Ovary (tissue), 9 donors: Measurements from ENCODE around the gene GTPBP10. TPM values are rescaled to one million over a fixed set of nuclear protein-coding genes. Genes with fewer than 3 reads are reported as not detected.

Experiments used
- DNase-seq, 5 donors: peaks; one replicate each; pipeline ENCODE4 v3.0.0-alpha.2; 2019 to 2020
- H3K27ac ChIP-seq, 2 donors: fragments of 200-600 bp; one replicate each; pipeline versions ENCODE4 v1.5.1 to v1.8.0; 2019 to 2022
- H3K27me3 ChIP-seq: fragments of 200-600 bp; one replicate; pipeline ENCODE4 v1.8.0; 2022
- H3K36me3 ChIP-seq: fragments of 200-600 bp; sonication (generic); one replicate; pipeline ENCODE4 v1.5.1; 2019
- H3K4me1 ChIP-seq: one replicate; pipeline ENCODE4 v1.8.1; 2013; ENCODE audit warnings: mild to moderate bottlenecking, moderate library complexity; ENCODE audit not compliant: insufficient read depth
- H3K4me3 ChIP-seq: fragments of 200-600 bp; sonication (generic); one replicate; pipeline ENCODE4 v1.5.1; 2017
- H3K9me3 ChIP-seq, 2 donors: fragments of 200-600 bp in 1 of 2; sonication (generic) in 1 of 2; one replicate each; pipeline versions ENCODE4 v1.5.1 to v1.8.1; 2013 to 2019; ENCODE audit warnings: mild to moderate bottlenecking in 1 of 2, moderate library complexity in 1 of 2
- EP300 ChIP-seq: sonication (generic); formaldehyde crosslinking; IDR thresholded peaks from one replicate; pipeline ENCODE4 v1.6.1; 2017; ENCODE audit warnings: antibody characterized with exemption
- POLR2A ChIP-seq: fragments of 450-650 bp; IDR thresholded peaks from one replicate; pipeline ENCODE4 v1.6.1; 2017; ENCODE audit warnings: antibody characterized with exemption, mild to moderate bottlenecking, moderate library complexity
- WGBS, 3 donors: extraction: QIAGEN DNeasy Blood & Tissue Kit in 1 of 3; methylation state at CpG; one replicate each; pipeline versions ENCODE4 v1.1.5 to v1.1.7; 2013 to 2017; 5-methylcytosine and 5-hydroxymethylcytosine counted together
- intact Hi-C, 4 donors: fragments of 100-400 bp; cut with DNase I; formaldehyde crosslinking; loops; one replicate each; pipeline versions ENCODE4 v1.11.0 to v1.15.1; 2022 to 2023
- polyA plus RNA-seq, 2 donors: library from polyadenylated mRNA; stranded (reverse); fragments of 200-250 nt in 1 of 2; fragments of 350-450 nt in 1 of 2; fragmentation: Illumina TruSeq in 1 of 2; extraction: RNeasy Lipid Tissue Mini Kit (QIAGEN cat#74804) in 1 of 2; gene quantifications; one replicate each; pipeline ENCODE4 v1.2.3, GENCODE V29; 2013 to 2014
- total RNA-seq, 7 donors: library from RNA; depleted of rRNA in 2 of 7; stranded (reverse); fragments of >200 nt in 2 of 7; fragmentation: NEBNext Ultra II Directional in 3 of 7; extraction: Animal tissue kit (Norgen Biotek cat#: 25700) in 3 of 7; gene quantifications; one replicate each; pipeline versions ENCODE4 v1.1.0 to v1.2.4, GENCODE V29; 2016 to 2023
- TF ChIP-seq, protein P1 (sequence below), 3 donors: fragments of 450-650 bp in 2 of 3; fragments of 200-600 bp in 1 of 3; IDR thresholded peaks; one replicate each; pipeline versions ENCODE4 v1.5.1 to v1.8.0; 2016 to 2022; ENCODE audit warnings: antibody characterized with exemption in 3 of 3, mild to moderate bottlenecking in 1 of 3
- donor health status: DM: no; HTN: no; CAD: no; lungs with moderate emphysema.
- donor health status: DM: no; HTN: no; CAD: no.
- donor health status: Bipolar disorder and iron deficiency.
- donor health status: DM: yes; HTN: yes; CAD: no.
- donor health status: DM: no; HTN: no; CAD: no.
- donor health status: DM: yes; HTN: yes; CAD: no.

GTPBP10 gene
- total and polyA plus RNA-seq, 9 donors: 7.7 to 36.6 (median 23.0) TPM

GRCh38 chr7:90430614-90431460, 84.3 kb downstream of the GTPBP10 start:
- no peak overlapping the region for H3K4me3 ChIP-seq
- 89 to 94% (median 92%) methylated on average over 6 of the region's 6 CpGs for WGBS, 3 donors
- no peaks in the 10 kb centered on the region for H3K36me3 ChIP-seq
- no peak overlapping the region for H3K27ac ChIP-seq
- no peak for DNase-seq
- TF ChIP-seq, protein P1, sequence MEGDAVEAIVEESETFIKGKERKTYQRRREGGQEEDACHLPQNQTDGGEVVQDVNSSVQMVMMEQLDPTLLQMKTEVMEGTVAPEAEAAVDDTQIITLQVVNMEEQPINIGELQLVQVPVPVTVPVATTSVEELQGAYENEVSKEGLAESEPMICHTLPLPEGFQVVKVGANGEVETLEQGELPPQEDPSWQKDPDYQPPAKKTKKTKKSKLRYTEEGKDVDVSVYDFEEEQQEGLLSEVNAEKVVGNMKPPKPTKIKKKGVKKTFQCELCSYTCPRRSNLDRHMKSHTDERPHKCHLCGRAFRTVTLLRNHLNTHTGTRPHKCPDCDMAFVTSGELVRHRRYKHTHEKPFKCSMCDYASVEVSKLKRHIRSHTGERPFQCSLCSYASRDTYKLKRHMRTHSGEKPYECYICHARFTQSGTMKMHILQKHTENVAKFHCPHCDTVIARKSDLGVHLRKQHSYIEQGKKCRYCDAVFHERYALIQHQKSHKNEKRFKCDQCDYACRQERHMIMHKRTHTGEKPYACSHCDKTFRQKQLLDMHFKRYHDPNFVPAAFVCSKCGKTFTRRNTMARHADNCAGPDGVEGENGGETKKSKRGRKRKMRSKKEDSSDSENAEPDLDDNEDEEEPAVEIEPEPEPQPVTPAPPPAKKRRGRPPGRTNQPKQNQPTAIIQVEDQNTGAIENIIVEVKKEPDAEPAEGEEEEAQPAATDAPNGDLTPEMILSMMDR (IDR thresholded peaks at IDR 0.05): no peak
- no peak for TF ChIP-seq POLR2A
- no peak for TF ChIP-seq EP300
- no peaks in the 10 kb centered on the region for H3K9me3 ChIP-seq
- no peaks in the 10 kb centered on the region for H3K4me1 ChIP-seq
- intact Hi-C loops: loop anchor here in 1 of 4 donors (10.0 kb wide), 1 partner anchor 126 kb away; no protein-coding TSS in a partner anchor
- no peaks in the 10 kb centered on the region for H3K27me3 ChIP-seq

- H3K4me3 ChIP-seq: no peak overlapping the region
- no peak for DNase-seq
- intact Hi-C loops: loop anchor here in 1 of 4 donors (10.0 kb wide), 1 partner anchor 128 kb away; no protein-coding TSS in a partner anchor
- H3K4me1 ChIP-seq: no peaks in the 10 kb centered on the region
- H3K9me3 ChIP-seq: no peaks in the 10 kb centered on the region
- no peaks in the 10 kb centered on the region for H3K36me3 ChIP-seq
- no peak overlapping the region for H3K27ac ChIP-seq
- WGBS, 3 donors: 72 to 83% (median 80%) methylated on average over 10 of the region's 10 CpGs
- no peaks in the 10 kb centered on the region for H3K27me3 ChIP-seq
- TF ChIP-seq POLR2A: no peak
- no peak for TF ChIP-seq EP300
- TF ChIP-seq, protein P1 (IDR thresholded peaks at IDR 0.05): no peak
These were observed 86.2 kb downstream of the GTPBP10 start for GRCh38 chr7:90432752-90433151.

- Histone ChIP-seq H3K9me3 (no peaks in the 10 kb centered on the region), H3K36me3 (no peaks in the 10 kb centered on the region), H3K4me3 (no peak overlapping the region), H3K4me1 (no peaks in the 10 kb centered on the region), H3K27ac (no peak overlapping the region), H3K27me3 (no peaks in the 10 kb centered on the region)
- DNase-seq: no peak
- intact Hi-C loops: loop anchor here in 1 of 4 donors (10.0 kb wide), 1 partner anchor 128 kb away; no protein-coding TSS in a partner anchor
- TF ChIP-seq, protein P1 (IDR thresholded peaks at IDR 0.05): no peak
- no peak for TF ChIP-seq POLR2A
- WGBS, 3 donors: 94 to 97% (median 96%) methylated on average over 3 of the region's 3 CpGs
These were observed 86.7 kb downstream of the GTPBP10 start for GRCh38 chr7:90433221-90433620.

Other genes with a start within 250 kb of the GTPBP10 start
- gene STEAP1, start 192.2 kb upstream of the GTPBP10 start, total RNA-seq: 10 to 100 TPM in 4 of 7 donors, 1 to 10 TPM in 3; 4.8 to 15.5 (median 10.5) TPM
- gene STEAP1, start 192.2 kb upstream of the GTPBP10 start, polyA plus RNA-seq: 10 to 100 TPM in 1 of 2 donors, 1 to 10 TPM in 1; 6.0 to 10.8 TPM
- 10 to 100 TPM; 21.1 to 47.1 (median 27.6) TPM for gene STEAP2, start 135.0 kb upstream of the GTPBP10 start, total RNA-seq
- 10 to 100 TPM in 1 of 2 donors, 1 to 10 TPM in 1; 10.0 to 15.7 TPM for gene STEAP2, start 135.0 kb upstream of the GTPBP10 start, polyA plus RNA-seq
- 10 to 100 TPM in 5 of 7 donors, 1 to 10 TPM in 2; 7.0 to 37.9 (median 11.2) TPM for gene CFAP69, start 101.5 kb upstream of the GTPBP10 start, total RNA-seq
- 1 to 10 TPM; 3.1 to 6.3 TPM for gene CFAP69, start 101.5 kb upstream of the GTPBP10 start, polyA plus RNA-seq
- not detected for gene FAM237B, start 25.4 kb upstream of the GTPBP10 start, total RNA-seq
- gene FAM237B, start 25.4 kb upstream of the GTPBP10 start, polyA plus RNA-seq: not detected
- 10 to 100 TPM; 27.6 to 34.6 (median 29.9) TPM for gene CLDN12, start 56.7 kb downstream of the GTPBP10 start, total RNA-seq
- gene CLDN12, start 56.7 kb downstream of the GTPBP10 start, polyA plus RNA-seq: 10 to 100 TPM; 17.9 to 27.3 TPM
- gene PTTG1IP2, start 122.9 kb downstream of the GTPBP10 start, total RNA-seq: not detected
- gene PTTG1IP2, start 122.9 kb downstream of the GTPBP10 start, polyA plus RNA-seq: not detected
- 10 to 100 TPM; 27.9 to 54.1 (median 47.0) TPM for gene CDK14, start 249.6 kb downstream of the GTPBP10 start, total RNA-seq
- gene CDK14, start 249.6 kb downstream of the GTPBP10 start, polyA plus RNA-seq: 10 to 100 TPM; 12.6 to 21.7 TPM